ENCODE results near the gene SLAMF1. TPM values are rescaled to one million over a fixed set of nuclear protein-coding genes. Genes with fewer than 3 reads are reported as not detected.

SLAMF1 gene
- total RNA-seq, 3 donors from 2014 or later (not counting 1 experiment from before 2014, with no cell fraction given): 1.1 to 3.5 (median 2.1) TPM

- Mint-ChIP-seq H3K4me3 (peak overlapping the region; percentile 79), H3K27ac (no peak overlapping the region), H3K9me3 (no peaks in the 10 kb centered on the region), H3K27me3 (ENCODE audit: low read depth in 2 of 2) (peaks cover 0 to 4% of the 10 kb centered on the region in 2 donors), H3K4me1 (peaks cover 59 to 60% of the 10 kb centered on the region in 2 donors), H3K36me3 (no peaks in the 10 kb centered on the region)
- 94% methylated on average over 8 of the region's 8 CpGs for WGBS (ENCODE audit: insufficient coverage)
- Histone ChIP-seq H3K4me1 (ENCODE audit: control insufficient read depth, insufficient read depth, low read length) (peaks cover 55% of the 10 kb centered on the region), H3K9me3 (ENCODE audit: control insufficient read depth, insufficient read depth, low read length) (no peaks in the 10 kb centered on the region), H3K27me3 (ENCODE audit: control insufficient read depth, insufficient read depth, low read length) (no peaks in the 10 kb centered on the region), H3K27ac (ENCODE audit: low read length) (no peak overlapping the region), H3K4me3 (ENCODE audit: low read length) (no peak overlapping the region), H3K36me3 (ENCODE audit: control insufficient read depth, insufficient read depth, low read length) (no peaks in the 10 kb centered on the region)
- intact Hi-C loops (cut with micrococcal nuclease): loop anchor here (5.0 kb wide), 1 partner anchor 70 kb away; no protein-coding TSS in a partner anchor
- no peak for TF ChIP-seq CTCF (IDR thresholded peaks at IDR 0.05)
- ATAC-seq (no peak), DNase-seq (no peak)
Measured at GRCh38 chr1:160637065-160637464, 9.8 kb downstream of the SLAMF1 start.

GRCh38 chr1:160636547-160636946 is 10.3 kb downstream of the SLAMF1 start:
- Mint-ChIP-seq H3K36me3 (no peaks in the 10 kb centered on the region), H3K27me3 (ENCODE audit: low read depth in 2 of 2) (peaks cover 3 to 4% of the 10 kb centered on the region in 2 donors), H3K27ac (no peak overlapping the region), H3K4me3 (peak overlapping the region; percentile 50), H3K4me1 (peaks cover 57 to 60% of the 10 kb centered on the region in 2 donors), H3K9me3 (no peaks in the 10 kb centered on the region)
- DNase-seq (peak in 1 of 2 donors; percentile 38), ATAC-seq (peak in 2 of 3 donors; percentile 41 to 69)
- TF ChIP-seq CTCF (IDR thresholded peaks at IDR 0.05): no peak
- no peak overlapping the region for H3K27ac ChIP-seq (ENCODE audit: low read length)
- intact Hi-C loops (cut with micrococcal nuclease): loop anchor here (5.0 kb wide), 1 partner anchor 71 kb away; no protein-coding TSS in a partner anchor
- H3K4me1 ChIP-seq (ENCODE audit: control insufficient read depth, insufficient read depth, low read length): peaks cover 53% of the 10 kb centered on the region
- no peaks in the 10 kb centered on the region for H3K36me3 ChIP-seq (ENCODE audit: control insufficient read depth, insufficient read depth, low read length)
- 50% methylated on average over 2 of the region's 3 CpGs for WGBS (ENCODE audit: insufficient coverage)
- H3K27me3 ChIP-seq (ENCODE audit: control insufficient read depth, insufficient read depth, low read length): no peaks in the 10 kb centered on the region
- no peaks in the 10 kb centered on the region for H3K9me3 ChIP-seq (ENCODE audit: control insufficient read depth, insufficient read depth, low read length)
- no peak overlapping the region for H3K4me3 ChIP-seq (ENCODE audit: low read length)

GRCh38 chr1:160636076-160636475 is 10.8 kb downstream of the SLAMF1 start:
- no peak for TF ChIP-seq CTCF (IDR thresholded peaks at IDR 0.05)
- Mint-ChIP-seq H3K27me3 (ENCODE audit: low read depth in 2 of 2) (peaks cover 4 to 7% of the 10 kb centered on the region in 2 donors), H3K4me3 (no peak overlapping the region), H3K9me3 (no peaks in the 10 kb centered on the region), H3K4me1 (peaks cover 56 to 59% of the 10 kb centered on the region in 2 donors), H3K36me3 (no peaks in the 10 kb centered on the region), H3K27ac (no peak overlapping the region)
- no peaks in the 10 kb centered on the region for H3K9me3 ChIP-seq (ENCODE audit: control insufficient read depth, insufficient read depth, low read length)
- no peaks in the 10 kb centered on the region for H3K27me3 ChIP-seq (ENCODE audit: control insufficient read depth, insufficient read depth, low read length)
- WGBS (ENCODE audit: insufficient coverage): 91% methylated on average over 4 of the region's 4 CpGs
- no peak overlapping the region for H3K27ac ChIP-seq (ENCODE audit: low read length)
- H3K4me1 ChIP-seq (ENCODE audit: control insufficient read depth, insufficient read depth, low read length): peaks cover 49% of the 10 kb centered on the region
- no peaks in the 10 kb centered on the region for H3K36me3 ChIP-seq (ENCODE audit: control insufficient read depth, insufficient read depth, low read length)
- intact Hi-C loops (cut with micrococcal nuclease): loop anchor here (5.0 kb wide), 1 partner anchor 71 kb away; no protein-coding TSS in a partner anchor
- H3K4me3 ChIP-seq (ENCODE audit: low read length): no peak overlapping the region
- ATAC-seq (no peak), DNase-seq (no peak)
